ENCODE data around the gene LMBR1L.
A peak's percentile ranks its signal among the peaks of the same experiment; 100 is the strongest.
"Not testable (repeated sequence)": the region's sequence is repeated elsewhere in the genome, so short reads cannot be mapped to it uniquely, and the experiment has no call there.

Gene LMBR1L

GRCh38 chr12:49133014-49133413 lies 22.4 kb upstream of the LMBR1L start:
- peaks cover 18% of the 10 kb centered on the region for H3K4me1 ChIP-seq (ENCODE audit: control insufficient read depth, insufficient read depth, low read length)
- H3K4me3 ChIP-seq (ENCODE audit: low read depth, low read length), result no peak overlapping the region
- H3K27me3 ChIP-seq (ENCODE audit: control insufficient read depth, insufficient read depth, low read length), result no peaks in the 10 kb centered on the region
- peaks cover 16% of the 10 kb centered on the region for H3K36me3 ChIP-seq (ENCODE audit: control insufficient read depth, insufficient read depth, low read length)
- H3K9me3 ChIP-seq (ENCODE audit: control insufficient read depth, insufficient read depth, low read length), result no peaks in the 10 kb centered on the region
- no peak overlapping the region for H3K27ac ChIP-seq (ENCODE audit: low read depth, low read length)
- no peak overlapping the region for H3K9ac ChIP-seq (ENCODE audit: low read depth, low read length)

- no peaks in the 10 kb centered on the region for H3K27me3 ChIP-seq (ENCODE audit: control insufficient read depth, insufficient read depth, low read length)
- H3K27ac ChIP-seq (ENCODE audit: low read depth, low read length), result peak overlapping the region; percentile 53
- H3K4me3 ChIP-seq (ENCODE audit: low read depth, low read length), result peak overlapping the region; percentile 83
Observed at GRCh38 chr12:49131894-49132461, 21.3 kb upstream of the LMBR1L start.

GRCh38 chr12:49131051-49131893 lies 20.6 kb upstream of the LMBR1L start, which contains the start of gene TUBA1B:
TSS of gene TUBA1B (minus strand) at chr12:49131395. CDS start at chr12:49131300, 95 bp downstream.
- peak within 1 kb of the TSS; percentile 96 for H3K27ac ChIP-seq (ENCODE audit: low read depth, low read length)
- peaks cover 26% of the 10 kb centered on the region for H3K36me3 ChIP-seq (ENCODE audit: control insufficient read depth, insufficient read depth, low read length)
- H3K4me3 ChIP-seq (ENCODE audit: low read depth, low read length), result peak within 1 kb of the TSS; percentile 83
- H3K27me3 ChIP-seq (ENCODE audit: control insufficient read depth, insufficient read depth, low read length), result no peaks in the 10 kb centered on the region
- peaks cover 18% of the 10 kb centered on the region for H3K4me1 ChIP-seq (ENCODE audit: control insufficient read depth, insufficient read depth, low read length)
- H3K9me3 ChIP-seq (ENCODE audit: control insufficient read depth, insufficient read depth, low read length), result no peaks in the 10 kb centered on the region
- peak within 1 kb of the TSS; percentile 93 for H3K9ac ChIP-seq (ENCODE audit: low read depth, low read length)

More at GRCh38 chr12:49131894-49132461, 21.3 kb upstream of the LMBR1L start:
- no peaks in the 10 kb centered on the region for H3K9me3 ChIP-seq (ENCODE audit: control insufficient read depth, insufficient read depth, low read length)
- H3K36me3 ChIP-seq (ENCODE audit: control insufficient read depth, insufficient read depth, low read length), result peaks cover 26% of the 10 kb centered on the region
- H3K9ac ChIP-seq (ENCODE audit: low read depth, low read length), result 0 out of 2 replicates have a peak overlapping the region, but pooled peaks have one; percentile 41
- H3K4me1 ChIP-seq (ENCODE audit: control insufficient read depth, insufficient read depth, low read length), result peaks cover 18% of the 10 kb centered on the region

- peaks cover 18% of the 10 kb centered on the region for H3K4me1 ChIP-seq (ENCODE audit: control insufficient read depth, insufficient read depth, low read length)
- peaks cover 26% of the 10 kb centered on the region for H3K36me3 ChIP-seq (ENCODE audit: control insufficient read depth, insufficient read depth, low read length)
- no peaks in the 10 kb centered on the region for H3K27me3 ChIP-seq (ENCODE audit: control insufficient read depth, insufficient read depth, low read length)
- H3K9me3 ChIP-seq (ENCODE audit: control insufficient read depth, insufficient read depth, low read length), result no peaks in the 10 kb centered on the region
- peak overlapping the region; percentile 83 for H3K4me3 ChIP-seq (ENCODE audit: low read depth, low read length)
- H3K27ac ChIP-seq (ENCODE audit: low read depth, low read length), result peak overlapping the region; percentile 96
- peak overlapping the region; percentile 93 for H3K9ac ChIP-seq (ENCODE audit: low read depth, low read length)
Observed at GRCh38 chr12:49130151-49131050, 19.8 kb upstream of the LMBR1L start.

- Histone ChIP-seq H3K36me3 (ENCODE audit: control insufficient read depth, insufficient read depth, low read length) (peaks cover 26% of the 10 kb centered on the region), H3K4me3 (ENCODE audit: low read depth, low read length) (peak overlapping the region; percentile 83), H3K27me3 (ENCODE audit: control insufficient read depth, insufficient read depth, low read length) (no peaks in the 10 kb centered on the region), H3K9ac (ENCODE audit: low read depth, low read length) (peak overlapping the region; percentile 93), H3K9me3 (ENCODE audit: control insufficient read depth, insufficient read depth, low read length) (no peaks in the 10 kb centered on the region), H3K4me1 (ENCODE audit: control insufficient read depth, insufficient read depth, low read length) (peaks cover 18% of the 10 kb centered on the region), H3K27ac (ENCODE audit: low read depth, low read length) (peak overlapping the region; percentile 96)
Observed at GRCh38 chr12:49129332-49130150, 18.9 kb upstream of the LMBR1L start.

GRCh38 chr12:49127971-49128370 lies 17.3 kb upstream of the LMBR1L start:
- H3K27ac ChIP-seq (ENCODE audit: low read depth, low read length); H3K4me3 ChIP-seq (ENCODE audit: low read depth, low read length); H3K9ac ChIP-seq (ENCODE audit: low read depth, low read length); H3K27me3 ChIP-seq (ENCODE audit: control insufficient read depth, insufficient read depth, low read length); H3K9me3 ChIP-seq (ENCODE audit: control insufficient read depth, insufficient read depth, low read length): not testable (repeated sequence)
- H3K4me1 ChIP-seq (ENCODE audit: control insufficient read depth, insufficient read depth, low read length), result peaks cover 18% of the 10 kb centered on the region
- peaks cover 26% of the 10 kb centered on the region for H3K36me3 ChIP-seq (ENCODE audit: control insufficient read depth, insufficient read depth, low read length)

- Histone ChIP-seq H3K4me1 (ENCODE audit: control insufficient read depth, insufficient read depth, low read length) (peaks cover 11% of the 10 kb centered on the region; the same call in 1 of the 2 replicates), H3K4me3 (ENCODE audit: low read depth, low read length) (no peak overlapping the region), H3K27ac (ENCODE audit: low read depth, low read length) (peak overlapping the region; percentile 37), H3K9me3 (ENCODE audit: control insufficient read depth, insufficient read depth, low read length) (no peaks in the 10 kb centered on the region), H3K36me3 (ENCODE audit: control insufficient read depth, insufficient read depth, low read length) (peaks cover 26% of the 10 kb centered on the region), H3K27me3 (ENCODE audit: control insufficient read depth, insufficient read depth, low read length) (no peaks in the 10 kb centered on the region), H3K9ac (ENCODE audit: low read depth, low read length) (no peak overlapping the region)
Observed at GRCh38 chr12:49126852-49127763, 16.5 kb upstream of the LMBR1L start.

GRCh38 chr12:49121047-49121696 lies 10.5 kb upstream of the LMBR1L start:
- no peaks in the 10 kb centered on the region for H3K36me3 ChIP-seq (ENCODE audit: control insufficient read depth, insufficient read depth, low read length)
- H3K9ac ChIP-seq (ENCODE audit: low read depth, low read length), result no peak overlapping the region
- H3K27ac ChIP-seq (ENCODE audit: low read depth, low read length), result no peak overlapping the region
- H3K4me3 ChIP-seq (ENCODE audit: low read depth, low read length), result no peak overlapping the region
- H3K27me3 ChIP-seq (ENCODE audit: control insufficient read depth, insufficient read depth, low read length), result no peaks in the 10 kb centered on the region
- no peaks in the 10 kb centered on the region for H3K9me3 ChIP-seq (ENCODE audit: control insufficient read depth, insufficient read depth, low read length)
- H3K4me1 ChIP-seq (ENCODE audit: control insufficient read depth, insufficient read depth, low read length), result no peaks in the 10 kb centered on the region

GRCh38 chr12:49111206-49111605 lies 559 bp upstream of the LMBR1L start:
- H3K27ac ChIP-seq (ENCODE audit: low read depth, low read length), result peak overlapping the region; percentile 36
- no peak overlapping the region for H3K9ac ChIP-seq (ENCODE audit: low read depth, low read length)
- peak overlapping the region; percentile 89 for H3K4me3 ChIP-seq (ENCODE audit: low read depth, low read length)
- peaks cover 9% of the 10 kb centered on the region for H3K36me3 ChIP-seq (ENCODE audit: control insufficient read depth, insufficient read depth, low read length)
- H3K9me3 ChIP-seq (ENCODE audit: control insufficient read depth, insufficient read depth, low read length), result no peaks in the 10 kb centered on the region
- H3K4me1 ChIP-seq (ENCODE audit: control insufficient read depth, insufficient read depth, low read length), result peaks cover 9% of the 10 kb centered on the region
- H3K27me3 ChIP-seq (ENCODE audit: control insufficient read depth, insufficient read depth, low read length), result no peaks in the 10 kb centered on the region
